Skin of body (tissue), 2 donors: ENCODE measurements around the gene DLG1. TPM values are rescaled to one million over a fixed set of nuclear protein-coding genes. Genes with fewer than 3 reads are reported as not detected.

Experiments
- DNase-seq: peaks from one replicate; lab custom pipeline; 2025; lab: John Stamatoyannopoulos, UW
- total RNA-seq: library from RNA; depleted of rRNA; stranded (reverse); fragments of >200 nt; gene quantifications from one replicate; pipeline ENCODE4 v1.2.3, GENCODE V29; 2014

The DLG1 gene
- total RNA-seq, 1 donor from 2014 or later = 119 TPM

DNA sequence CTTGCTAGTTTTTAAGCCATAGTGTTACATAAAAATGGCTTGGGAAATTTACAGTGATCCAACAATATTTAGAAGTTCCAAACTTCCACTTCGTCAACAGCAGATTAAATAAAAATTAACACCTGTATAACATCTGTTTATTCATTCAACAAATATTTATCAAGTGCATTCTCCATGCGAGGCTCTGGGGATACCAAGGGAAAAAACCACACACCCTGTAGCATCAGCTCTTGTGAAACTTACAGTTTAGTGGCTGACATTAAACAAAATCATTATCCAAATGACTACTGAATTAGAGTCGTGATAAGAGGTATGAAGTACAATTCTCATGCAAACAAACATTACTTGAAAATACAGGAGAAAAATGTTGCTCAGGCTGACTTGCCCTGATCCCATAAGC, 122.9 kb downstream of the DLG1 start:
- no peak for DNase-seq

GRCh38 chr3:197174927-197175326, 123.5 kb downstream of the DLG1 start:
- no peak for DNase-seq

GRCh38 chr3:197173620-197174019, 124.8 kb downstream of the DLG1 start:
- no peak for DNase-seq

DNA sequence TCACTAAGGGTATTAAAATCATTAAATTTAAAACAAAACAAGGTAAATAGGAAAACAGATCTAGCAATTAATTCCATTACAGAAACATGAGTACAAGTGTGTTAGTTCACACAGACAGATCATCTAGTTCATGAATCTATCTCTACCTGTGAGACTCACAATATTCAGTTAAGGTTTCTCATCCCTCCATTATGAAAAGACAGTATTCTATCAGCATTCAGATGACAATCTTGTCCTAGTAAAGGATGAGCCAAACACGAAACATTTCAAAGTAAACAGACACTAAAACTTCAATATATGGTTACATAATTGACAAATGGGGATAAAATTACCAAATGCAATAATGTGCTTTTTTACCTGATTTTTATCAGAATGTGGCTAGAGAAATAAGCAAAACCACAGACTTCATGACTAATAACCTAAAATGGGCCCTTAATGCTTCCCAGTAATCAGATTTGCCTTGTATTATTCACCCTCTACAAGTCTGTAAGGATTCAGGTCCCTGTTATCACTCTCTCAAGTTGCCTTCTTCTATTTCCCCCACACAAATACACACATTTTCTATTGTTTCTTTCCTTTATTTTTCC, 126.8 kb downstream of the DLG1 start:
- DNase-seq = no peak

DNA sequence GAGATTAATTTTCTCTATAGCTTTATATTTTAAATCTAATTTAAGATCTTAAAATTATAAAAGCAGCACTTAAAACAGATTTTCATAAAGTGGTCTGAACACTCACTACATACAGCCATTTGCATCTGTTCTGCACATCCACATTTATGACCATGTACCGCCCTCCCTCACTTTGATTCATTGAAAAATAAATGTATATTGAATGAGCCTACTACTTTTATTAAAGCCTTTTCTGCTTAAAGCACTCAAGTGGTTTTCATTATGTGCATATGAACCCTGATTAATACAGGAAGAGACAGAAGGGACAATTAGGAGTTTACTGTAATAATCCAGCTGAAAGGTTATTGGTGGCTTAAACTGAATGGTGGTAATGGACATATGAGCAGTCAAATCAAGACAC, 129.4 kb downstream of the DLG1 start:
- no peak for DNase-seq

- DNase-seq = peak; percentile 84
These were observed 129.8 kb downstream of the DLG1 start for GRCh38 chr3:197168606-197169005.

- no peak for DNase-seq
These were observed 130.3 kb downstream of the DLG1 start for GRCh38 chr3:197168063-197168462.

- DNase-seq = no peak
These were observed 130.9 kb downstream of the DLG1 start for GRCh38 chr3:197167549-197167948.

DNA sequence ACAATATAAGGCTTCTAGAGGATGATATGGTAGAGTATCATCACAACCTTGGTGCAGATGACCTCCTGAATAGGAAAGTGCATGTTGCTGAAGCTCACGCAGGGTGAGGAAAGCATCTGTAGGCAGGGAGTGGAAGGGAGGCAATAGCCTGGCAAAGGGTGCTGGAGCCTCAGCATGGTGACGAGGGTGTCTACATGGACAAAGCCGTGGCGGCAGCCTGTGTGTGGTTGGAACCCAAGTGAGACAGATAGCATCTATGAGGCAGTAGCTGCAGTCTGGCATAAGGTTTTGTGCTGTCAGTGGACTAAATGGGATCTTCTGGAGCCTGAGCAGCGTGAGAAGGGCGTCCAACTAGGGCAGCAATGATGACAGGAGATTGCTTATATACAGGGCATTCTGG, 132.5 kb downstream of the DLG1 start:
- DNase-seq = no peak

- no peak for DNase-seq
These were observed 143.4 kb downstream of the DLG1 start for GRCh38 chr3:197155046-197155445.

DNA sequence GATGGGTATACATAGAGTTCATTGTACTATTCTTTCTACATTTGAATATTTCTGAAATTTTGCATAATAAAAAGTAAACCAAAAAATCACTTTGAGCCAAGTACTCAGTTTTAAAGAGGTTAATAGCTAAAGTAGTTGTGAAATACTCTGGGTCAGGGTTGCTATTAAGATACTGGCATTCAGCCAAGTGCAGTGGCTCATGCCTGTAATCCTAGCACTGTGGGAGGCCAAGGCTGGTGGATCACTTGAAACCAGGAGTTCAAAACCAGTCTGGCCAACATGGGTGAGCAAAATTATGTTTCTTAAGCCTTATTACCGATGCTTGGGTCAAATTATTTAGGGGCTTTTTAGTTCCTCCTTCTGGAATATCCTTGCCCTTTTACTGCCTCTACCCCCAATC, 146.8 kb downstream of the DLG1 start:
- DNase-seq = no peak

GRCh38 chr3:197149528-197149927, 148.9 kb downstream of the DLG1 start:
- no peak for DNase-seq

GRCh38 chr3:197144188-197144587, 154.2 kb downstream of the DLG1 start:
- no peak for DNase-seq

GRCh38 chr3:197139586-197139985, 158.8 kb downstream of the DLG1 start:
- DNase-seq = peak; percentile 32

- no peak for DNase-seq
These were observed 160.7 kb downstream of the DLG1 start for GRCh38 chr3:197137751-197138150.

DNA sequence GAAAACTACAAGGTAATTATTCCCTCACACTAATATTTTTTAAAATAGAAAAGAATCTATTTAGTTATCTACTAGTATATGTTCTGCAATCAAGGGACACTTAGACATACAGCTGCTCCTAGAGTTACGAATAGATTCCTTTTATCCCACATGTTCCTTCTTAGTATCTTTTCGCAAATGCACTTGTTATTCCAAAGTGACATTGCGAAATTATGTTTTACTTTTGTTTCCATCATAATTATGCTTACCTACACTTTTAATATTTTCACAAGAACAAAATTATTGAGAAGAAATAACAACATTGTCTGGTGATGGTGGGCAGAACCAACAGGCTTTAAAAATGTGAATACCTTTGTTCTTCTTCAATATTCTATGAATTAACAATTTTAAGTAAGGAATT, 161.7 kb downstream of the DLG1 start:
- no peak for DNase-seq

GRCh38 chr3:197135212-197135611, 163.2 kb downstream of the DLG1 start:
- no peak for DNase-seq

DNA sequence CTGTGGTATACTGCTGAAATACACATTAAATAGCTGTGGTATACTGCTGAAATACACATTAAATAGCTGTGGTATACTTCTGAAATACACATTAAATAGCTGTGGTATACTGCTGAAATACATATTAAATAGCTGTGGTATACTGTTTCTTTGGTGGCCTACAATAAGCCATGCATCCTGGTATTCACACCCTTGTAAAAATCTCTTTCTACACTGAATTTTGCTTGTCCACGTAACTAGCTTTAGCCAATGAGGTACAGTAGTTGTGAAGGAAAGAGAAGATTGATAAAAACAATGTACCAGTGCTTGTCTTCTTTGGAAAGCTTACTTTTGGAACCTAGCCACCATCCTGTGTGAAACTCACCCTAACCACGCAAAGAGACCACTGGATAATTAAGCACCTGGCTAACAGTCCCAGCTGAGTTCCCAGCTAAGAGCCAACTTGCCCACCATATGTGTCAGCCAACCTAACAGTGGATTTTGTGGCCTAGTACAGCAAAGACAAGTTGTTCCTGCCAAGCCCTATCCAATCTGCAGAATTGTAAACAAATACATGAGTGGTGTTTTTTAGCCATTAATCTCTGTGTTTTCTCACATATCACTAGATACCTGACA, 165.4 kb downstream of the DLG1 start:
- no peak for DNase-seq

DNA sequence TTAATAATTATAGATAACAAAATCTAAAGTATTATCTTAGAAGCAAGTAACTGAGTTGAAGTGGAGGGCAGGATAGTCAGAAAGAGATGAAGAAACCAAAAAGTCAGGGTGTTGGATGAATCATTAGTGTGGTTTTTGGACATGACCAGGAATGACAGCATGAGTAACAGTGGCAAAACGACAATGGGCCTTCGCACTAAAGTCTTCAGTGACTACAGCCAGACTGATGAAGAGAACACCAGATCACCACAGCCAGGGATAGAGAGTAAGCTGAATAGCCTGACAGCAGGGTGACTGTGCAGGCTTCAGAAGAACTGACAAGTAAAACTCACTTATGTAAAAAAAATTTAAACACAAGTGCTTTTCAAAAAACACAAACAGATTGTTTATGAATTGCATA, 172.8 kb downstream of the DLG1 start:
- no peak for DNase-seq

DNA sequence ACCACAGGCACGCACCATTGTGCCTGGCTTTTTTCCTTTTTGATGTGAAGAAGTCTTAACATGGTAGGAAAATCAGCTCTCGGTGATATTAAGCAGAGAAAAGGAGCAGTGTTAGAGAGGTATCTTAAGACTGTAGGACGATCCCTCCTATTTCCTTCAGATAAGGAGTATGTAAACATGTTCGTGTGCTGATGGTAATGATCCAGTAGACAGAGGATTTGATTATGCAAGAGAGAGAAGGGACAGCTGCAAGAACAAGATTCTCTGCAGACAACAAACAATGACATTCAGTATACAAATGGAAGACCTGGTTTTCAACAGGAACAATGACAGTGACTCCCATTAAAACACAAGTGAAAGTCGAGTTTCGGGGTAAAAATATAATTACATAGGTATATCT, 173.7 kb downstream of the DLG1 start:
- DNase-seq = no peak

- no peak for DNase-seq
These were observed 176.0 kb downstream of the DLG1 start for GRCh38 chr3:197122394-197122793.

DNA sequence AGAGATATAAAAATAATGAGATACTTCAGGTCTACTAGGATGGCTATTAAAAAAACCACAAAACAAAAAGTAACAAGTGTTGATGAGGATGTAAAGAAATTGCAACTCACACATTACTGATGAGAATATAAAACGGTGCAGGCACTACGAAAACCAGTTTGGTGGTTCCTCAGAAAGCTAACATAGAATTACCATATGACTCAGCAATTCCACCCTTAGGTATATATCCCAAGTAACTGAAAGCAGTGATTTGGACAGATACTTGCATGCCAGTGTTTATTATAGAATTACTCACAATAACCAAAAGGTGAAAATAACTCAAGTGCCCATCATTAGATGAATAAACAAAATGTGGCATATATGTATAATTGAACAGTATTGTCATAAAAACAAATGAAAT, 181.3 kb downstream of the DLG1 start:
- no peak for DNase-seq

DNA sequence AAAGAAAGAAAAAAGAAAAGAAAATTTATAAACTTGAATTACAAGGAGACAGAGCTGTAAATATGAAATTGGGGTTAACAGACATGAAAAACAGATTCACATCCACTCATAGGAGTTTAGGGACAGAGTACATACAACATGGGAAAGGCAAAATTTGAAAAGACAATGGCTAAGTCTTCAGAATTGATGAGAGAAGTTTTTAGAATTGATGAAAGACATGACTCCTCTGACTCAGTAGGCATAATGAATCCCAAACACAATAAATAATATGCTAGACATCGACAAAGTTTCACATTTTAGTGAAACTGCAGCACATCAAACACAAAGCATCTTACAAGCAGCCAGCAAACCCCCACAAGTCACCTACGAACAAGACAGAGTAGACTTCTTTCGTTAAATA, 184.4 kb downstream of the DLG1 start:
- no peak for DNase-seq

GRCh38 chr3:197111685-197112084, 186.7 kb downstream of the DLG1 start:
- DNase-seq = no peak
